H1 (cell line): ENCODE data around the gene MSL3B.

ENCODE experiments used
- CTCF ChIP-seq, 3 experiments: IDR thresholded peaks; 1 replicate in 2 of 3; 2 replicates in 1 of 3; pipeline versions ENCODE4 v1.5.1 to v1.6.1; 2011; ENCODE audit warnings: low read length in 3 of 3, mild to moderate bottlenecking in 3 of 3, inconsistent platforms in 2 of 3, low read depth in 1 of 3, moderate library complexity in 1 of 3; ENCODE audit not compliant: insufficient read depth in 1 of 3; ENCODE audit errors: control extremely low read depth in 1 of 3
- MAX ChIP-seq: IDR thresholded peaks from 2 replicates; pipeline ENCODE4 v1.6.1; 2012; ENCODE audit warnings: inconsistent platforms
- RAD21 ChIP-seq, 2 experiments: IDR thresholded peaks in 1 of 2; conservative IDR thresholded peaks in 1 of 2; 2 replicates each; pipeline ENCODE4 v1.6.1; 2011; ENCODE audit warnings: low read depth in 2 of 2, low read length in 2 of 2, improper control_type of control experiment in 1 of 2, inconsistent platforms in 1 of 2, mild to moderate bottlenecking in 1 of 2, moderate library complexity in 1 of 2
- SIN3A ChIP-seq, 2 experiments: IDR thresholded peaks in 1 of 2; conservative IDR thresholded peaks in 1 of 2; 2 replicates each; pipeline ENCODE4 v1.6.1; 2011 to 2012; ENCODE audit warnings: low read length in 2 of 2, improper control_type of control experiment in 1 of 2, low read depth in 1 of 2, mild to moderate bottlenecking in 1 of 2

DNA sequence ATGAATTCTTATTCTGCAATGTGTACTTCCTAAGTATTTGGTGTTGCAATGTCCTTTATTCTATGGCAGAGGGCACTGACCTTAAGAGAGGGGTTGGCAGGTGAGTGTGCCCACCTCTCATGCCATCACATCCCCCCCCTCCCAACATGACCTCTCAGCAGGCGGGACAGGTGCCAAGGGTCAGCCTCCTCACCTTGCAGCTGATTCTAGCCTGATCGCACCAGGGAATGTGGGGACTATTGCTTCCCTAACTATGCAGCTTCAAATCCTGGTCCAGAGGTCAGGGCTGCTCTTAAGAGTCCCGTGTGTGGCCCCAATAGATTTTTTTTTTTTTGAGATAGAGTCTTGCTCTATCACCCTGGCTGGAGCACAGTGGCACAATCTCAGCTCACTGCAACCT lies 23.4 kb downstream of the MSL3B start:
- no peak for TF ChIP-seq SIN3A (conservative IDR thresholded peaks at IDR 0.05 in 1 of 2, IDR thresholded peaks at IDR 0.05 in 1 of 2; ENCODE audit: low read depth in 1 of 2, low read length in 2 of 2)
- TF ChIP-seq MAX: no peak
- no peak for TF ChIP-seq RAD21 (IDR thresholded peaks at IDR 0.05 in 1 of 2, conservative IDR thresholded peaks at IDR 0.05 in 1 of 2; ENCODE audit: low read depth in 2 of 2, low read length in 2 of 2)
- TF ChIP-seq CTCF (IDR thresholded peaks at IDR 0.05; ENCODE audit: control extremely low read depth in 1 of 3, insufficient read depth in 1 of 3, low read depth in 1 of 3, low read length in 3 of 3): no peak
